Measurements from ENCODE around the gene CCN5.

The CCN5 gene

DNA sequence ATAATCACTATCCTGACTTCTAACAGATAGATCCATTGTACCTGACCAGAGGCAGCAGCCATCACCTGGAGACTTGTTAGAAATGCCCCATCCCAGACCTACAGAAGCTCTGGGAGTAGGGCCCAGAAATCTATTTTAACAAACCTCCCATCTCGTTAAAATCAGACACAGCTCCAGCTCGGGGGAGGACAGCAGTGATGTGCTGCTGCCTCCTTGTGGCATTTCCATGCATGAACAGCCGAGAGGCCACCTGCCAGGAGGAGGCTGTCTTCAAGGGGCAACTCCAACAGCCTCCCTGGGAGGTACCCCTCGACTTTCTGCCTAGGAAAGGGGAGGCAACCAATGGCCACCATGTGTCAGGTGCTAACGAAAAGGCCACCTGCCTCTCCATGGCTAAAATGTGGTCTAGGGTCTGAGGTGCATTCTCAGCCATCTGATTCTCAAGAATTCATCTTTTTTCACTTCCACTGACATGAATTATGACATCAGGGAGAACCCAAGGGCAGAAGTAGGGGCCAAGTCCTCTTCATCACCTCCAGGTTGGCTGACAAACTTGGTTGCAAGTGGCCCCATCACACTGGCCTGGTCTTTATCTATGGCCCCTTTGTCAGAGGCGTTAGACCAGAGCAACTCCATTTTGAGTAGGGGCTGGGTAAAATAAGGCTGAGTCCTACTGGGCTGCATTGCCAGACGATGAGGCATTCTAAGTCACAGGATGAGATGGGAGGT is 18.3 kb downstream of the CCN5 start:
- Mint-ChIP-seq H3K4me1 (ENCODE audit: low read depth) (peaks cover 24% of the 10 kb centered on the region), H3K36me3 (ENCODE audit: low read depth) (peaks cover 9% of the 10 kb centered on the region), H3K9me3 (peaks cover 11% of the 10 kb centered on the region), H3K4me3 (no peak overlapping the region), H3K27ac (no peak overlapping the region), H3K27me3 (ENCODE audit: low read depth) (no peaks in the 10 kb centered on the region)

DNA sequence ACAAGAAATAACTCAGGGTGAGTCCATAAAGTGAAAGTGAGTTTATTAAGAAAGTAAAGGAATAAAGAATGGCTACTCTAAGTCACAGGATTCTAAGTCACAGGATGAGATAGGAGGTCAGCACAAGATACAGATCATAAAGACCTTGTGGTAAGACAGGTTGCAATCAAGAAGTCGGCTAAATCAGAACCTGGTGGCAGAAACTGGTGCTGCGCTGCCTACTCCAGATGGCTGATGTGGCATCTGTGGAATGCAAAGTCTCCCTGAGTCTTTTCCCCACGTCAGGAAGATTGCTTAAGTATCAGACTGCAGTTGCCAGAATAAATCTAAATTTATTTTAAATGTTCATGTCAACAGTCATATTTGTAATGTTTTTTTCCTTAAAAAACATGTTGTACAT is 19.8 kb downstream of the CCN5 start:
- no peak overlapping the region for H3K4me3 Mint-ChIP-seq
- H3K27me3 Mint-ChIP-seq (ENCODE audit: low read depth) = no peaks in the 10 kb centered on the region
- H3K36me3 Mint-ChIP-seq (ENCODE audit: low read depth) = peaks cover 13% of the 10 kb centered on the region
- H3K9me3 Mint-ChIP-seq = peaks cover 11% of the 10 kb centered on the region
- H3K4me1 Mint-ChIP-seq (ENCODE audit: low read depth) = peaks cover 28% of the 10 kb centered on the region
- H3K27ac Mint-ChIP-seq = no peak overlapping the region

DNA sequence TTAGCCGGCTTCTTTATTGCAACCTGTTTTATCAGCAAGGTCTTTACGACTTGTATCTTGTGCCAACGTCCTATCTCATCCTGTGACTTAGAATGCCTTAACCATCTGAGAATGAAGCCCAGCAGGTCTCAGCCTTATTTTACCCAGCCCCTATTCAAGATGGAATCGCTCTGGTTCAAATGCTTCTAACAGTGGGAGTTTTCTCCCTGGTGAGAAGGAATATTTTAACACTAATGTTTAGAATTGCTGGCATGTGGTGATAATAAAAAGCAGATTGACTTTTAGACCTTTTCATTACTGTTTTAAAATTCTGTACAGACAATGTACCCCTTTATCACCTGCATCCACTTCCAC is 20.6 kb downstream of the CCN5 start:
- Mint-ChIP-seq H3K4me3 (peak overlapping the region; percentile 50), H3K27ac (no peak overlapping the region), H3K4me1 (ENCODE audit: low read depth) (peaks cover 28% of the 10 kb centered on the region), H3K36me3 (ENCODE audit: low read depth) (peaks cover 13% of the 10 kb centered on the region), H3K9me3 (peaks cover 11% of the 10 kb centered on the region), H3K27me3 (ENCODE audit: low read depth) (no peaks in the 10 kb centered on the region)

DNA sequence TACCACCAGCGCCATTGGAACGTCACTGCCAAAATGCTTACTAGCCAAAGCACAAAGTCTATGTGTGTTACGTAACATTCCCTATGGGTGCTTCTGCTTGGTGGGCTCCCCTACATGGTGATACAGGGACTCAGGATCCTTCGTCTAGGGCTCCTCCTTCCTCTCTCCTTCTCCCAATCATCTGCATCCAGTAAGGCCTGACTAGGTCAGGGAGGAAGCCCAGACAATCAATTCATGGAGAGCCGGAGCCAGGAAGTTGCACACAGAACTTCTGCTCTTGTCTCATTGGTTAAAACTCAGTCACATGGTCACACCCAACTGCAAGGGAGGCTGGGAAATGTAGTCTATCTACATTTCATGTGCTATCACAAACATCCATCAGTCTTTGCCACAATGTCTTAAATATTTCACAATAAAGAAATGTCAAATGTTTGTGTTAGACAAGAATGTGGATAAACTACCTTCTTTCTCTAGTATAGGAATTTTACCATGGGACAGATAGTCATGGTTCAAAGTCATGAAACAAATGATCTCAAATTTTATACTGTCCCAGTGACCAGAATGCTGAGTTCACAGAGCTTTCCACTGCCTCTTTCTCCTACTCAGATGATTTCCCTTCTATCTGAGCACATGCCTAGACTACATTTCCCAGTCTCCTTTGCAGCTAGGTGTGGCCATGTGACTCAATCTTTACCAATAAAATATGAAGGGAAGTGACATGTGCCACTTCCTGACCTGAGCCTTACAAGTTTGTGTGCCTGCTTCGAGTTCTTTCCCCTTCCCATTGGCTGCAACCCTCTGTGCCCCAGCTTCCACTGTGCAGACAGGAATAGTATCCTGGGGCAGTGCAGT is 21.2 kb downstream of the CCN5 start:
- Mint-ChIP-seq H3K27me3 (ENCODE audit: low read depth) (no peaks in the 10 kb centered on the region), H3K36me3 (ENCODE audit: low read depth) (peaks cover 13% of the 10 kb centered on the region), H3K9me3 (peaks cover 11% of the 10 kb centered on the region), H3K27ac (no peak overlapping the region), H3K4me3 (peak overlapping the region; percentile 50), H3K4me1 (ENCODE audit: low read depth) (peaks cover 28% of the 10 kb centered on the region)

DNA sequence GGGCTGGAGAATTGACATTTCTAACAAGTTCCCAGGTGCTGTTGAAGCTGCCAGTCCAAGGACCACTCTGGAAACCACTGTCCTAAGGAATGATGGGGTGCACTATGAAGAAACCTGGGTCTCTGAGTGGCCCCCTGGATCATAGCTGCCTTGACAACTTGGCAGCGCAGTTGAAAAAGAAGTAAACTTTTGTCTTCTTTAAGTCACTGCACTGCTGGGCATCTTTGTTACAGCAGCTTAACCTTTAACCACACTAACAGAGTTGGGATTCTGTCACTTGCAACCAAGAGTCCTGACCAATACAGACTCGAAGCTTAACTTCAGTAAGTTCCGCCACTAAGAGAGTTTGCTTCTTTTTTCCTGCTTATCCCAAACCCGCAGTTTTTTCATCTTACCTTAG is 21.9 kb downstream of the CCN5 start:
- Mint-ChIP-seq H3K27ac (no peak overlapping the region), H3K9me3 (peaks cover 11% of the 10 kb centered on the region), H3K27me3 (ENCODE audit: low read depth) (no peaks in the 10 kb centered on the region), H3K4me3 (no peak overlapping the region), H3K4me1 (ENCODE audit: low read depth) (peaks cover 26% of the 10 kb centered on the region), H3K36me3 (ENCODE audit: low read depth) (peaks cover 13% of the 10 kb centered on the region)

DNA sequence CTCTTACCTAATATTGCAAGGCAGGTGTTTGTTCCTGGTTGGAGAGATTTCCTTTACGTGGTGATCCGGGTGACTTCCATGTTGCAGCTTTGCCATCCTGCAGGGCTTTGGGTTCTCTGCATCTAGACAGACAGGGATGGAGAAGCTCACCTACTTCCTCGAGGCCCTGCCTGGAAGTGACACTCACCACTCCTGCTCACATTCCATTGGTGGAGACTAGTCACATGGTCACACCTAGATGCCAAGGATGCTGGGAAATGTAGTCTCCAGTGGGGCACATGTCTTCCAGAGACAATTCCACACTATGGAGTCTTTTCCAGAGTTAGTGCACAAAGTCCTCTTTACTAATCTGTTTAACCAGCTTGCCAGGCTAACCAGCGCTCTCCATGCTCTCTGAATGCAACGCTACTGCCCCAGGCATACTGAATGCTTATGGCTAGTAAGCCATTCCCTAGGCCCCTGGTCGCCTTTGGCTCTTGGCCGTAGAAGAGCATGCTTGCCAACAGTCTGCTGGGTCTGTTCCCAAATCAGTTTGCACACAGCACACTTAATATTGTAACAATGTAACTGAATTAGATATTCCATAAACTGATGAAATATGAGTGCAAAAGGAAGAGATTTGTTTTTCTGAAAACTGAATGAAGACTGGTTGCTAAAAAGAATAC is 23.8 kb downstream of the CCN5 start:
- H3K4me1 Mint-ChIP-seq (ENCODE audit: low read depth) = peaks cover 18% of the 10 kb centered on the region
- peaks cover 13% of the 10 kb centered on the region for H3K36me3 Mint-ChIP-seq (ENCODE audit: low read depth)
- peaks cover 11% of the 10 kb centered on the region for H3K9me3 Mint-ChIP-seq
- H3K4me3 Mint-ChIP-seq = peak overlapping the region; percentile 77
- peak overlapping the region; percentile 67 for H3K27ac Mint-ChIP-seq
- H3K27me3 Mint-ChIP-seq (ENCODE audit: low read depth) = no peaks in the 10 kb centered on the region

DNA sequence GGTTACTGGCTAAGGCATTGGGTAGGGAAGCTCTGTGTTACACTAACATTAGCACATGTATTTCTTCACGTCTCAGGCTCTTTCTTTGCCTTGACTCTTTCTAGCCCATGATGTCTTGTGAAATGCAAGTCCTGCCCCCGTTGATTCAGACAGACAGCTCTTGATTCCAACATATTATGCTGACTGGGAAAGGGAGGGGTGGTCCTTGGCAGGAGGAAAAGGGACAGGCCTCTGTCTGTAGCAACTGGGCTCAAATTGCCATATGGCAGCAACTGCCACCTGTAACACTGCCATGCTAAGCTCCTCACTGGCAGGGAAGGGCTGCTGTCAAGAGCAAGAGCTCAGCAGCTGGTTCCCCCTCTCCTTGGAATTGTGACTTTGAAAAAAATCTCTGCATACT is 24.8 kb downstream of the CCN5 start:
- Mint-ChIP-seq H3K4me1 (ENCODE audit: low read depth) (peaks cover 20% of the 10 kb centered on the region), H3K27ac (no peak overlapping the region), H3K9me3 (peaks cover 11% of the 10 kb centered on the region)

DNA sequence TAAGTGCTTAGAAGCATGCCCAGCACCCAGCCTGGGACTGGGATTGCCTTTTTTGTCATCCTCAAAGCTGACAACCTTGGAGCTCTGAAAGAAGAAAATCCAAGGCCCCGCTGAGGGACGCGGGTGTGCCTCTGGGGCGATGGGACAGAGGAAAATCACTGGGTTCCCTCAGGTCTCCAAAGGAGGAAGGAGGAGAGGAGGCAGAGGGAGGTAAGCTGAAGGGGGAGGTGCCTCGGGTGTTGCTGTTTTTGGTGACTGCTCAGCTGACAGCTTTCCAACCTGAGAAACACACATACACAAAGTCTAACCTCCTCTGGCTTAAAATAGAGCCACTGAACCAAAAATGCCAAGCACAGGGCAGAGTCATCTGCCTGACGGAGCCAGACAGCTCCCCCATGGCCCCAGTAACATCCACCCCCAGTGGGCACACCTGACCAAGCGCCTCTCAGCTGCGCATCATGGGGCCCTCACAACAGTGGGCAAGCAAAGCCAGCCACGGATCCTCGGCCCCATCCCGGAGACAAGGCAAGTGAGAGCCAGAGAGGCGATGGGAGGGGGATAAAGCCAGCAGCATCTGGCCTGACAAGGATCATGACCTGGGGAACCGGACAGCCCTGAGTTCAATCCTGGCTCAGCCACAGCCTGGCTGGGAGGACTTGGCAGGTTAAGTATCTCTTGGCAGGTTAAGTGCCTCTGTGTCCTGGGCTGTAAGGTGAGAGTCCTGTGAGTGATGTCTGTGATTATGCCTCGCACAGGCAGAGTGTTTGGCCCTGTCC is 27.3 kb downstream of the CCN5 start:
- Mint-ChIP-seq H3K27me3 (ENCODE audit: low read depth) (peaks cover 21% of the 10 kb centered on the region), H3K4me1 (ENCODE audit: low read depth) (peaks cover 15% of the 10 kb centered on the region), H3K36me3 (ENCODE audit: low read depth) (peaks cover 6% of the 10 kb centered on the region), H3K9me3 (peaks cover under 1% of the 10 kb centered on the region), H3K4me3 (no peak overlapping the region), H3K27ac (no peak overlapping the region)

More for the DNA sequence above, 24.8 kb downstream of the CCN5 start:
- no peak overlapping the region for H3K4me3 Mint-ChIP-seq
- H3K36me3 Mint-ChIP-seq (ENCODE audit: low read depth) = peaks cover 13% of the 10 kb centered on the region
- peaks cover 6% of the 10 kb centered on the region for H3K27me3 Mint-ChIP-seq (ENCODE audit: low read depth)

DNA sequence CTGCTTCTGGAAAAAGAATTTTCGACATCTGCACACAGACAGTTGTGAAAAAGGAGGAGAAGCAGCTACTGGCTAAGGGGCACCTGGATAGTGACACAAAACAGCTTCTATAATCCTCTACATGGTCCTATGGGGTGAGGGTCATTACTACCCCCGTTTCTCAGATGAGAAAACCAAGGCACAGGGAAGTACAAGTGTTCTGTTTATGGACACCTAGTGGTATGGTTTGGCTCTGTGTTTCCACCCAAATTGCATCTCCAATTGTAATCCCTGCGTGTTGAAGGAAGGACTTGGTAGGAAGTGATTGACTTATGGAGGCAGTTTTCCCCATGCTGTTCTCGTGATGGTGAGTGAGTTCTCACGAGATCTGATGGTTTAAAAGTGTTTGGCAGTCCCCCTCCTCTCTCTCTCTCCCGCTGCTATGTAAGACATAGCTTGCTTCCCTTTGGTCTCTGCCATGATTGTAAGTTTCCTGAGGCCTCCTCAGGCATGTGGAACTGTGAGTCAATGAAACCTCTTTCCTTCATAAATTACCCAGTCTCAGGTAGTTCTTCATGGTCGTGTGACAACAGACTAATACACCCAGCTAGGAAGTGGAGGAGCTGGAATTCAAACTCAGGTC is 28.0 kb downstream of the CCN5 start:
- H3K9me3 Mint-ChIP-seq = no peaks in the 10 kb centered on the region

DNA sequence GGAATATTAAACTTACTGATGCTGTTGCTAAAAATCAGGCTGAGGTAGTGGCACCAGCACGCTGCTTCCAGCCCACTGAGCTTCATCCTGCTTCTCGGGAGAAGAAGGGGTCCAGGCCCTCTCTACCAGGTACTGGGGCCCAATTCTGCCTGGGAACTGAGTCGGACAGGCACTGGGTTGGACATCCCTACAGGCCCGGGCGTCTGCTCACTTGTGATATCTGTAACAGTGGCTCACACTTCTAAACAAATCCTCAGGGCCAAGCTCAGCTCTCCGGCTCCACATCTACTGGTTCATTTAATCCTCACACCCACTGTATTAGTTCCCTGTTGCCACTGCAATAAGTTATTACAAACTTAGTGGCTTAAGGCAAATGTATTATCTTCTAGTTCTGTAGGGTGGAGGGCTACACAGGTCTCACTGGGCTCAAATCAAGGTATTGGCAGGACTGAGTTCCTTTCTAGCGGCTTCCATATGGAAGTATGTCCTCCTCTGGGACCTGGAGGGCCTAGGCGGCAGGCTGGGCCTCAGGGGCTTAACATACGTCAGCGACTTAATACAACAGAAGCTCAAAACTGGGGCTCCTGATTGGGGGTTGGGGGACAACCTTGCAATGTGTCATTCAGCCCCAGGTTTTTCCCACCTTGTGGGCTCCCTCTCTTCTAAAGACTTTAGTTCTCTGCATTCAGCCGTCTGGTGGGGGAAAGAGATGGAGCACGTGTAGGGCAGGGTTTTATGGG is 28.9 kb downstream of the CCN5 start:
- H3K36me3 Mint-ChIP-seq (ENCODE audit: low read depth) = no peaks in the 10 kb centered on the region
- no peak overlapping the region for H3K27ac Mint-ChIP-seq
- H3K9me3 Mint-ChIP-seq = no peaks in the 10 kb centered on the region
- H3K4me1 Mint-ChIP-seq (ENCODE audit: low read depth) = peaks cover 9% of the 10 kb centered on the region
- H3K4me3 Mint-ChIP-seq = no peak overlapping the region
- H3K27me3 Mint-ChIP-seq (ENCODE audit: low read depth) = peaks cover 22% of the 10 kb centered on the region

More for the DNA sequence above, 28.0 kb downstream of the CCN5 start:
- peaks cover 22% of the 10 kb centered on the region for H3K27me3 Mint-ChIP-seq (ENCODE audit: low read depth)
- no peak overlapping the region for H3K4me3 Mint-ChIP-seq
- peaks cover 14% of the 10 kb centered on the region for H3K4me1 Mint-ChIP-seq (ENCODE audit: low read depth)
- peaks cover 4% of the 10 kb centered on the region for H3K36me3 Mint-ChIP-seq (ENCODE audit: low read depth)
- H3K27ac Mint-ChIP-seq = no peak overlapping the region

DNA sequence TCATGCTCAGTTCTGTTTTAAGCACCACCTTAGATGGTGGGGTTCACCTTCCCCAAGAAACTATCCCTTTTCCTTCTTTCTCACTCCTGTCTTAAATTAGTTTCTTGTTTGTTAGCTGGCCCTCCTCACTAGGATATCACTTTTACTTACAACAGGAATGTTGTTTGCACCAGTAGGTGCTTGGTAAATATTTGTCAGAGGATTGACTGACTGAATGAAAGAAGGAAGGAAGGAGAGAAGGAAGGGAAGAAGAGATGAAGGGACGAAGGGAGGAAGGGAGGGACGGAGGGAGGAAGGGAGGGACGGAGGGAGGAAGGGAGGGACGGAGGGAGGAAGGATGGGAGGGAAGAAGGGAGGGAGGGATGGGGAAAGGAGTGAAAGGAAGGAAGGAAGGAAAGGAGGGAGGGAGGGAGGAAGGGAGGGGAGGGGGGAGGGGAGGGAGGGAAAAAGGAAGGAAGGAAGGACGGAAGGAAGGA is 30.0 kb downstream of the CCN5 start:
- Mint-ChIP-seq H3K27me3 (ENCODE audit: low read depth) (peaks cover 27% of the 10 kb centered on the region), H3K4me3 (peak overlapping the region; percentile 72), H3K9me3 (no peaks in the 10 kb centered on the region), H3K4me1 (ENCODE audit: low read depth) (peaks cover 9% of the 10 kb centered on the region), H3K27ac (peak overlapping the region; percentile 24), H3K36me3 (ENCODE audit: low read depth) (no peaks in the 10 kb centered on the region)

DNA sequence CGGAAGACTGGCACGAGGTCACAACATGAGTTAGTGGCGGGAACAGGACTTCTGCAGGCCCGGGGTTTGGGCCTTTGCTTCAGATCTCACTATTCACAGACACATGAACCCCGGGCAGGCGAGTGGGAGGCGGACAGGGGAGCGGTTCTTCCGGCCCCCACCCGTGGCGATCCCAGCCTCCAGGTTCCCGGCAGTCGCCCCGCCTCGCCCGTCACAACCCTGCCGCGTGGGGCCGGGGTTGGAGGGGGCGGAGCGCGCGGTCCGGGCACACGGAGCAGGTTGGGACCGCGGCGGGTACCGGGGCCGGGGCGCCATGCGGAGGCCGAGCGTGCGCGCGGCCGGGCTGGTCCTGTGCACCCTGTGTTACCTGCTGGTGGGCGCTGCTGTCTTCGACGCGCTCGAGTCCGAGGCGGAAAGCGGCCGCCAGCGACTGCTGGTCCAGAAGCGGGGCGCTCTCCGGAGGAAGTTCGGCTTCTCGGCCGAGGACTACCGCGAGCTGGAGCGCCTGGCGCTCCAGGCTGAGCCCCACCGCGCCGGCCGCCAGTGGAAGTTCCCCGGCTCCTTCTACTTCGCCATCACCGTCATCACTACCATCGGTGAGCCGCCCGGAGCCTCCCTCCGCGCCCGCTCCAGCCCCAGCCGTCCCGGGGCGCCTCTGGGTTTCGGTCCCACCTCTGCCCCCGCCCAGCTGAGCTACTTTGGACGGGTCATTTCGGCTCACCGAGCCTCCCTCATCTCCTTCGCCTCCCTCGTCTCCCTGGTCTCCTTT is 30.6 kb downstream of the CCN5 start, which contains the start of gene KCNK15:
Gene KCNK15 (plus strand): TSS at position 268 of the 769 bp plus-strand sequence. CDS start 46 bp downstream, at position 314.
- H3K4me3 Mint-ChIP-seq = peak within 1 kb of the TSS; percentile 80
- no peaks in the 10 kb centered on the region for H3K36me3 Mint-ChIP-seq (ENCODE audit: low read depth)
- peaks cover 27% of the 10 kb centered on the region for H3K27me3 Mint-ChIP-seq (ENCODE audit: low read depth)
- H3K9me3 Mint-ChIP-seq = no peaks in the 10 kb centered on the region
- H3K27ac Mint-ChIP-seq = peak within 1 kb of the TSS; percentile 24
- peaks cover 9% of the 10 kb centered on the region for H3K4me1 Mint-ChIP-seq (ENCODE audit: low read depth)

Data from T-helper 1 cell treated with Interleukin-12 subunit alpha and Interleukin-12 subunit beta and Interleukin-4 antibody, amounts not matched to agents 30 μg/mL and 1 μg/mL, for 36 hours (primary cell).